OCI-LY3 (cell line): ENCODE measurements around the gene TMED1.

Experiments used
- EZH2phosphoT487 ChIP-seq: fragments of 200-600 bp; shearing (Covaris generic); IDR thresholded peaks from 2 replicates; pipeline ENCODE4 v1.6.1; 2018; ENCODE audit warnings: antibody characterized with exemption, mixed run types, low read depth
- TF ChIP-seq, protein P1 (sequence below): fragments of 200-600, 300-600 bp; sonication (generic); IDR thresholded peaks from 2 replicates; pipeline ENCODE4 v1.5.1; 2014; ENCODE audit warnings: antibody characterized with exemption, low read length, low read depth

DNA sequence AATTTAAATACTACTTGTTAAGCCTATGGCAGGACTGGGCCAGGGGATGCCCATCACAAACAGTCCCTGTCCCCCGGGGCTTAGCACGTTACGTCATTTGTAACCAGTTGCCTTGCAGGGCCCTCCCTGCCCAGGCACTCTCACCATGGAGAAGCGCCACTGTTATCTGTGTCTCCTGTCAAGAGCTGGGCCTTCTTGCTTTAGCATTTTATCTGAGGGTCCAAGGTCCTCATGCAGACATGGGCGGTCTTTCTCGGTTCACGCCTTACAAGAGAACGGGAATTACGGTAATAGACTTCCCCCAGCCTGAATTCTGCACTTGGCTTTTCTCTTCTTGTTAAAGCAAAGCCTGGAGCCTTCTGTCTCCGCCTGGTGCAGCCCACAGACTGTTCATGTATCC is 46.1 kb downstream of the TMED1 start:
- TF ChIP-seq, protein P1, sequence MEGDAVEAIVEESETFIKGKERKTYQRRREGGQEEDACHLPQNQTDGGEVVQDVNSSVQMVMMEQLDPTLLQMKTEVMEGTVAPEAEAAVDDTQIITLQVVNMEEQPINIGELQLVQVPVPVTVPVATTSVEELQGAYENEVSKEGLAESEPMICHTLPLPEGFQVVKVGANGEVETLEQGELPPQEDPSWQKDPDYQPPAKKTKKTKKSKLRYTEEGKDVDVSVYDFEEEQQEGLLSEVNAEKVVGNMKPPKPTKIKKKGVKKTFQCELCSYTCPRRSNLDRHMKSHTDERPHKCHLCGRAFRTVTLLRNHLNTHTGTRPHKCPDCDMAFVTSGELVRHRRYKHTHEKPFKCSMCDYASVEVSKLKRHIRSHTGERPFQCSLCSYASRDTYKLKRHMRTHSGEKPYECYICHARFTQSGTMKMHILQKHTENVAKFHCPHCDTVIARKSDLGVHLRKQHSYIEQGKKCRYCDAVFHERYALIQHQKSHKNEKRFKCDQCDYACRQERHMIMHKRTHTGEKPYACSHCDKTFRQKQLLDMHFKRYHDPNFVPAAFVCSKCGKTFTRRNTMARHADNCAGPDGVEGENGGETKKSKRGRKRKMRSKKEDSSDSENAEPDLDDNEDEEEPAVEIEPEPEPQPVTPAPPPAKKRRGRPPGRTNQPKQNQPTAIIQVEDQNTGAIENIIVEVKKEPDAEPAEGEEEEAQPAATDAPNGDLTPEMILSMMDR = no peak
- TF ChIP-seq EZH2phosphoT487 = no peak
